Thyroid gland (tissue), 4 donors: Measurements from ENCODE around the gene F2RL3.

Experiments used
- CTCF ChIP-seq, 6 experiments: fragments of 200-600 bp in 3 of 6; fragments of 450-650 bp in 3 of 6; sonication (generic) in 3 of 6; IDR thresholded peaks; one replicate each; pipeline ENCODE4 v1.5.1; 2016 to 2019; ENCODE audit warnings: antibody characterized with exemption in 6 of 6, mild to moderate bottlenecking in 2 of 6, inconsistent platforms in 1 of 6, moderate library complexity in 1 of 6
- POLR2A ChIP-seq, 2 donors: fragments of 450-650 bp; IDR thresholded peaks; one replicate each; pipeline ENCODE4 v1.6.1; 2017; ENCODE audit warnings: antibody characterized with exemption in 2 of 2, mild to moderate bottlenecking in 2 of 2, moderate library complexity in 1 of 2

- TF ChIP-seq CTCF (IDR thresholded peaks at IDR 0.05) (no peak), POLR2A (IDR thresholded peaks at IDR 0.05) (no peak)
These were observed 2.4 kb upstream of the F2RL3 start for GRCh38 chr19:16886305-16886880.
